ENCODE results near the gene BHLHE23.

DNA sequence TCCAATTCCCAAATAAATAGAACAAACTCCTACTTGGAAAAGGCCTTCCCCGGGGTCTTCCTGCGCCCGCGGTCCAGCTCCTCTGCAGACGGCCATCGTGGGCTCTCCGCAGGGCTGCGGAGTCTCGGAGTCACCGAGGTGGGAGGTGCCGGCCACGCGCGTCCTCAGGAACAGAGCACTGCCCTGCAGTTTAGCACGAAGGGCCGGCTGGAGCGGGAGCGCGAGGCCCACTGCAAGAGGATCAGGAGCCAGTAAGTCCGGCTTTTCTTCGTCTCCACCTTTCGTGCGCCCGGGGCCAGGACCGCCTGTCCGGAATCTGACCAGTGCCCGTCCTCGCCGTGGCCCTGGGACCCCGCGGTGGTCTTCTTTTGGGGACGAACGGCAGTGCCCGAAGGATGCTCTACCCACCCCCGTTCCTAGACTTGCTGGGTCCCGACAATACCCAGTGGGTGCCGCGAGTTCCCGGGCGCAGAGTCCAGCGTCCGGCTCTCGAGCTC, 1.4 kb downstream of the BHLHE23 start:
- TF ChIP-seq CTCF (conservative IDR thresholded peaks at IDR 0.05; ENCODE audit: low read length), result no peak
- TF ChIP-seq EZH2phosphoT487 (IDR thresholded peaks at IDR 0.05; ENCODE audit: borderline replicate concordance, low read depth, low read length), result no peak

Measured in OCI-LY7 (cell line).